Measurements from ENCODE around the gene PDE8B. TPM values are rescaled to one million over a fixed set of nuclear protein-coding genes. Genes with fewer than 3 reads are reported as not detected.

The PDE8B gene
- total RNA-seq, 1 experiment from 2014 or later, result 1.8 TPM

GRCh38 chr5:77339337-77339890 lies 128.9 kb downstream of the PDE8B start:
- Histone ChIP-seq H3K4me1 (replicated peaks; ENCODE audit: insufficient read depth) (no peaks in the 10 kb centered on the region), H3K4me2 (no peak overlapping the region), H4K20me1 (ENCODE audit: insufficient read depth) (no peaks in the 10 kb centered on the region), H3K27ac (no peak overlapping the region), H3K36me3 (ENCODE audit: low read depth) (no peaks in the 10 kb centered on the region), H3K27me3 (ENCODE audit: insufficient read depth, low read depth) (no peaks in the 10 kb centered on the region), H3K79me2 (ENCODE audit: low read depth) (no peaks in the 10 kb centered on the region), H3K9me2 (ENCODE audit: insufficient read depth) (no peaks in the 10 kb centered on the region), H3K9me3 (ENCODE audit: insufficient read depth, low read depth) (no peaks in the 10 kb centered on the region), H2AFZ (no peak overlapping the region), H3F3A (ENCODE audit: insufficient read depth, low read depth) (no peaks in the 10 kb centered on the region), H3K4me3 (no peak overlapping the region)
- BruUV-seq (replicated peaks), result no TSS peak
- TF ChIP-seq CTCF (conservative IDR thresholded peaks at IDR 0.05) (no peak), EZH2 (IDR thresholded peaks at IDR 0.05; ENCODE audit: low read depth) (no peak)
- intact Hi-C loops (cut with micrococcal nuclease; ENCODE audit: unreplicated experiment), result no loop called here
- no peak for DNase-seq
- ChIA-PET CTCF (no interaction called here), POLR2A (ENCODE audit: unreplicated experiment) (no interaction called here)

GRCh38 chr5:77343165-77343564 lies 132.7 kb downstream of the PDE8B start:
- H3K4me3 ChIP-seq, result no peak overlapping the region
- H4K20me1 ChIP-seq (ENCODE audit: insufficient read depth), result no peaks in the 10 kb centered on the region
- no peak overlapping the region for H3K27ac ChIP-seq
- no peak overlapping the region for H3K4me2 ChIP-seq
- TF ChIP-seq EZH2 (IDR thresholded peaks at IDR 0.05; ENCODE audit: low read depth), result no peak
- no peak for TF ChIP-seq CTCF (conservative IDR thresholded peaks at IDR 0.05)
- H3F3A ChIP-seq (ENCODE audit: insufficient read depth, low read depth), result no peaks in the 10 kb centered on the region
- H3K9me3 ChIP-seq (ENCODE audit: insufficient read depth, low read depth), result no peaks in the 10 kb centered on the region
- CTCF ChIA-PET, result no interaction called here
- no peaks in the 10 kb centered on the region for H3K9me2 ChIP-seq (ENCODE audit: insufficient read depth)
- no TSS peak for BruUV-seq (replicated peaks)
- POLR2A ChIA-PET (ENCODE audit: unreplicated experiment), result no interaction called here
- H3K4me1 ChIP-seq (replicated peaks; ENCODE audit: insufficient read depth), result no peaks in the 10 kb centered on the region
- no peaks in the 10 kb centered on the region for H3K36me3 ChIP-seq (ENCODE audit: low read depth)
- H3K27me3 ChIP-seq (ENCODE audit: insufficient read depth, low read depth), result peaks cover 6% of the 10 kb centered on the region; the same call in 1 of the 2 replicates
- intact Hi-C loops (cut with micrococcal nuclease; ENCODE audit: unreplicated experiment), result no loop called here
- no peak for DNase-seq
- no peak overlapping the region for H2AFZ ChIP-seq
- no peaks in the 10 kb centered on the region for H3K79me2 ChIP-seq (ENCODE audit: low read depth)

- Histone ChIP-seq H3K4me1 (replicated peaks; ENCODE audit: insufficient read depth) (no peaks in the 10 kb centered on the region), H3K9me3 (ENCODE audit: insufficient read depth, low read depth) (no peaks in the 10 kb centered on the region), H3K4me3 (no peak overlapping the region), H3K27me3 (ENCODE audit: insufficient read depth, low read depth) (peaks cover 6% of the 10 kb centered on the region; the same call in 1 of the 2 replicates), H3F3A (ENCODE audit: insufficient read depth, low read depth) (no peaks in the 10 kb centered on the region), H3K36me3 (ENCODE audit: low read depth) (no peaks in the 10 kb centered on the region), H3K79me2 (ENCODE audit: low read depth) (no peaks in the 10 kb centered on the region), H3K4me2 (no peak overlapping the region), H3K9me2 (ENCODE audit: insufficient read depth) (no peaks in the 10 kb centered on the region), H3K27ac (no peak overlapping the region), H2AFZ (no peak overlapping the region), H4K20me1 (ENCODE audit: insufficient read depth) (no peaks in the 10 kb centered on the region)
- no TSS peak for BruUV-seq (replicated peaks)
- TF ChIP-seq EZH2 (IDR thresholded peaks at IDR 0.05; ENCODE audit: low read depth), result no peak
- TF ChIP-seq CTCF (conservative IDR thresholded peaks at IDR 0.05), result no peak
- intact Hi-C loops (cut with micrococcal nuclease; ENCODE audit: unreplicated experiment), result no loop called here
- CTCF ChIA-PET, result no interaction called here
- DNase-seq, result no peak
- POLR2A ChIA-PET (ENCODE audit: unreplicated experiment), result no interaction called here
These were observed 137.1 kb downstream of the PDE8B start for GRCh38 chr5:77347435-77348098.
